IPS-18a (cell line): ENCODE measurements around the gene CLEC3B.
"Not testable (repeated sequence)": the region's sequence is repeated elsewhere in the genome, so short reads cannot be mapped to it uniquely, and the experiment has no call there.

ENCODE experiments used
- H3K27ac ChIP-seq: one replicate; pipeline ENCODE4 v1.5.1; 2013; ENCODE audit warnings: low read length
- H3K27me3 ChIP-seq: one replicate; pipeline ENCODE4 v1.6.1; 2013; ENCODE audit warnings: mild to moderate bottlenecking, low read length; ENCODE audit not compliant: control insufficient read depth, insufficient read depth
- H3K36me3 ChIP-seq: one replicate; pipeline ENCODE4 v1.6.1; 2013; ENCODE audit warnings: low read depth, low read length; ENCODE audit not compliant: control insufficient read depth
- H3K4me1 ChIP-seq: one replicate; pipeline ENCODE4 v1.6.1; 2013; ENCODE audit warnings: low read depth, low read length; ENCODE audit not compliant: control insufficient read depth
- H3K4me3 ChIP-seq: one replicate; pipeline ENCODE4 v1.5.1; 2013; ENCODE audit warnings: low read length
- H3K9ac ChIP-seq: one replicate; pipeline ENCODE4 v1.6.1; 2013; ENCODE audit warnings: mild to moderate bottlenecking, low read length, moderate library complexity
- H3K9me3 ChIP-seq: one replicate; pipeline ENCODE4 v1.6.1; 2013; ENCODE audit warnings: low read depth, low read length; ENCODE audit not compliant: control insufficient read depth

The CLEC3B gene

DNA sequence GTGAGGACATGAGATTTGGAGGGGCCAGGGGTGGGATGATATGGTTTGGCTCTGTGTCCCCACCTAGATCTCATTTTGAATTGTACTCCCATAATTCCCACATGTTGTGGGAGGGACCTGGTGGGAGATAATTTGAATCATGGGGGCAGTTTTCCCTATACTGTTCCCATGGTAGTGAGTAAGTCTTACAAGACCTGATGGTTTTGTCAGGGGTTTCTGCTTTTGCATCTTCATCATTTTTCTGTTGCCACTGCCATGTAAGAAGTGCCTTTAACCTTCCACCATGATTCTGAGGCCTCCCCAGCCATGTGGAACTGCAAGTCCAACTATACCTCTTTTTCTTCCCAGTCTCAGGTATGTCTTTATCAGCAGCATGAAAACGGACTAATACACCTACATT lies 52.2 kb downstream of the CLEC3B start:
- H3K4me3 ChIP-seq, H3K27ac ChIP-seq, H3K9ac ChIP-seq, H3K9me3 ChIP-seq, H3K27me3 ChIP-seq, H3K36me3 ChIP-seq, H3K4me1 ChIP-seq: not testable (repeated sequence)

DNA sequence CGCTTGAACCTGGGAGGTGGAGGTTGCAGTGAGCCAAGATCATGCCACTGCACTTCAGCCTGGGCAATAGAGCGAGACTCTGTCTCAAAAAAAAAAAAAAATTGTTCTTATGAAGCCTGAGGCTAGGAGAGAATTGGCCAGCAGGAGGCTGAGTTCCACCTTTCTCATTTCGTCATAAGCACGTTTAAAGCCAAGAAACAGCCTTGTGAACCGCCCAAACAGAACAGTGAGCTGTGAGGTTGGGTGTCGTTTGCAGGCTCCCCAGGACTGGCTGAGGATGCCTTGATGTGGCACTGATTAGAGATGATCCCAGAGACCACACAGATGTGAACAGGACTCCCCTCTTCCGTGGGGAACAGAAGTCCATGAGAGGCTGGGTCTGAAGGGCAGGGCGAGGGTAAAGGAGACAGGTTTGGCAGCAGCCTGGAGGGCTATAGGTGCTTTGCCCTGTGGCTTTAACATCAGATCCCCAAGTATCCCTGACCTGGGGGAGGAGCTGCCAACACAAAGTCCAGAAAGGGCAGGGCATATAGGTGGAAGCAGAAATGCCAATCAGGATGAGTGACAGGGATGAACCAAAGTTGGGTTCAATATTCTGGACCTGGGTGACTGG lies 52.9 kb downstream of the CLEC3B start:
- Histone ChIP-seq H3K36me3 (no peaks in the 10 kb centered on the region), H3K4me1 (no peaks in the 10 kb centered on the region), H3K27ac (no peak overlapping the region), H3K27me3 (no peaks in the 10 kb centered on the region), H3K9ac (no peak overlapping the region), H3K9me3 (no peaks in the 10 kb centered on the region), H3K4me3 (no peak overlapping the region)

DNA sequence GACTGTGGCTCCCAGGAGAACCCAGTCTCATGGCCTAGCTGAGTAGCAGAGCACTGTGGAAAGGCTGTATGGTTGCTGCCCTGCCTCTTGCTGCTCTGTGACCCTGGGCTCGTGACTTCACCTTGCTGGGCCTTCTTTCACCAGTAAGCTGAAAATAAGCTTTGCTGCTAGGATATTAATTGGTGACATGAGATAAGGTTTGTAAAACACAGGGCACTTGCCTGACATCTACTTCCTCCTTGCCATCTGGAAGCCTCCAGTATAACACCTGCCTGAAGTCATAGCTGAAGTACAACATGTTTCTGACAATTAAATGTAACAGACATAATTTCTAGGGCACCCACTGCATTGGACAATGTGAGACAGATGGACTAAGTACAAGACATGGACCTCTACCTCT lies 53.6 kb downstream of the CLEC3B start:
- Histone ChIP-seq H3K9me3 (no peaks in the 10 kb centered on the region), H3K27me3 (no peaks in the 10 kb centered on the region), H3K4me3 (no peak overlapping the region), H3K27ac (no peak overlapping the region), H3K4me1 (no peaks in the 10 kb centered on the region), H3K36me3 (no peaks in the 10 kb centered on the region), H3K9ac (no peak overlapping the region)

DNA sequence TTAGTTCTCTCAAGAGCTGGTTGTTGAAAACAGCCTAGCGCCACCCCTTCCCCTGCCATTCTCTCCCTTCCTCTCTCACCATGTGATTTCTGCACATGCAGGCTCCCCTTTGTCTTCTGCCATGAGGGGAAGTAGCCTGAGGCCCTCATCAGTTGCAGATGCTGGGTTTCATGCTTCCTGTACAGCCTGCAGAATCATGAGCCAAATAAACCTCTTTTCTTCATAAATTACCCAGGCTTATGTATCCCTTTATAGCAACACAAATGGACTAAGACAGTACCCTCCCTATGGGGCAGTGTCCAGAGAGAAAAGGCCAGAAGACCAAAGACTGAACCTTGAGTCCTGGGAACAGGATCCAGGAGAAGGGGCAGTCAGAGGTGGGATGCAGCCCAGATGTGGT lies 54.7 kb downstream of the CLEC3B start:
- no peaks in the 10 kb centered on the region for H3K4me1 ChIP-seq
- no peak overlapping the region for H3K9ac ChIP-seq
- no peak overlapping the region for H3K4me3 ChIP-seq
- H3K36me3 ChIP-seq = peaks cover 5% of the 10 kb centered on the region
- no peak overlapping the region for H3K27ac ChIP-seq
- H3K27me3 ChIP-seq = no peaks in the 10 kb centered on the region
- H3K9me3 ChIP-seq = no peaks in the 10 kb centered on the region

DNA sequence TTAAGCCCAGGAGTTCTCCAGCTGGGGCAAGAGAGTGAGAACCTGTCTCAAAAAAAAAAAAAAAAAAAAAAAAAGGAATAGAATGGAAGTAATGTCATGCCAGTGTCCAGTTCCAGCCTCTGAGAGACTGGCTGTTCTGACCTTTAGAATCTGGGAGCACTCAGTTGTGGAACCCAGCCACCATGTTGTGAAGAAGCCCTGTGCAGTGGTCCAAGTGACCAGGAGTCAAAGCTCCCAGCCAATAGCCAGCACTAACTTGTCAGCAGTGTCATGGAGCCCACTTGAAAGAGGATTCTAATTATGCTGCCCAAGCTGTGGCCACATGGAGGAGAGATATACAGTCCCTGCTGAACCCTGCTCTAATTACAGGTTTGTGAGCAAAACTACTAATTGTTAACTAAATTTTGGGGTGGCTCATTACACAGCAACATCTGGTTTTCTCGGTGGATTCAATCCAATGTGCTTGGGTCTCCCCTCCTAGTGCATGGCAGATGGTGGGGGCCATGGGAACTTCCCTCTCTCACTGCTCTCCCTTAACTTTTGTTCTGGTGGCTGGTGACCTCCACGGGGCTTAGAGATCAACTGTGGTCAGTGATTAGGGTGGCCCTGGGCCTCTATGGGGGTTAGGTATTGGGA lies 55.5 kb downstream of the CLEC3B start:
- Histone ChIP-seq H3K4me1 (no peaks in the 10 kb centered on the region), H3K27me3 (no peaks in the 10 kb centered on the region), H3K4me3 (no peak overlapping the region), H3K9ac (no peak overlapping the region), H3K9me3 (no peaks in the 10 kb centered on the region), H3K36me3 (peaks cover 5% of the 10 kb centered on the region), H3K27ac (no peak overlapping the region)

DNA sequence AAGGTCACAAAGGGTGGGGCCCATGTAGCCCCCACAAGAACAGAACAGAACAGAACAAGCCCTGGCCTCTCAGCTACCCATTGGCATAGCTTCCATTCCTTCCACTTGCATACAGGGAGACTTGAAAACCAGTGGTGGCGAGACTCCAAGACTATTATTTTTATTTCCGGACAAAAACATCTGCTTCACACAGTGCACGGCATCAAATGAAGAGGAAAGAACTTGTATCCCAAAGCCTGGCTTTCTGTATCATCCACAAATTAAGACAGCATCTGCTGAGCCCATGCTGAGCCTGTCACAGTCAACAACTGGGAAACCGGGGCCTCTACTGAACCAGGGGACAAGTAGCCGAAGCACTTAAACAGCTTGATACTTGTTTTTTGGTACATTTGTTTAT lies 56.0 kb downstream of the CLEC3B start:
- H3K4me1 ChIP-seq = no peaks in the 10 kb centered on the region
- H3K27ac ChIP-seq = no peak overlapping the region
- H3K36me3 ChIP-seq = peaks cover 5% of the 10 kb centered on the region
- H3K9me3 ChIP-seq = no peaks in the 10 kb centered on the region
- no peak overlapping the region for H3K9ac ChIP-seq
- H3K27me3 ChIP-seq = no peaks in the 10 kb centered on the region
- H3K4me3 ChIP-seq = no peak overlapping the region

DNA sequence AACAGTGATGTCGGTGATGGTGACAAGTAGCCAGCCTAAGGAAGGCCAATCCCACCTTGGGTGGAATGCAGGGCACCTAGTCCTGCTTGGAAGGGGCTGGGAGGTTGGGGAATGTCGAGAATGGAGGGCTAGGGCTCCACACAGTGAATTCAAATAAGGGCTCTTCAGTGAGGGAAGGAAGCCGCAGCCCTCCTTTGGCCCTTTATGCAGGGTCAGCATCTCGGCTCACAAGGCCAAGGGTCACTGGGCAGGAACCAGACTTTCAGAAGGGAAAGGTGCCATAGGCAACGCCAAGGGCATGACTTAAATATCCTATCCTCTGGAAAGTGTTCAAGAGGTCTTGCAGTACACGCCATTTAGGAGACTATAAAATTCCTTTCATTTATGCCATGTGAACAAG lies 56.9 kb downstream of the CLEC3B start:
- no peak overlapping the region for H3K9ac ChIP-seq
- no peaks in the 10 kb centered on the region for H3K27me3 ChIP-seq
- H3K4me1 ChIP-seq = no peaks in the 10 kb centered on the region
- H3K4me3 ChIP-seq = no peak overlapping the region
- peaks cover 5% of the 10 kb centered on the region for H3K36me3 ChIP-seq
- no peaks in the 10 kb centered on the region for H3K9me3 ChIP-seq
- H3K27ac ChIP-seq = no peak overlapping the region

DNA sequence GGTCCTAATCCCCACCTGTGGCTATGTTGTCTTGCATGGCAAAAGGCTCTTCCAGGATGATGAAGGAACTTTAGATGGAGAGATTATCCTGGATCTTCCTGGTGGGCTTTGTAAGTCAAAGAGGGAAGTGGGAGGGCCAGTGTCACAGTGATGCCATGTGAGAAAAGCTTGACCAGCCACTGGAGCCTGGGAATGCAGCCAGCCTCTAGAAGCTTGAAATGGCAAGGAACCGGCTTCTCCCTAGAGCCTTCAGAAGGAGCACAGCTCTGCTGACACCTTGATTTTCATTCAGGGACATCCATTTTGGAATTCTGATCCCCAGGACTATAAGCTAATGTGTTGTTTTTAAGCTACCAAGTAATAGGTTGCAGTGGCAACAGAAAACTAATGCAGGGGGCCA lies 58.3 kb downstream of the CLEC3B start:
- no peaks in the 10 kb centered on the region for H3K9me3 ChIP-seq

DNA sequence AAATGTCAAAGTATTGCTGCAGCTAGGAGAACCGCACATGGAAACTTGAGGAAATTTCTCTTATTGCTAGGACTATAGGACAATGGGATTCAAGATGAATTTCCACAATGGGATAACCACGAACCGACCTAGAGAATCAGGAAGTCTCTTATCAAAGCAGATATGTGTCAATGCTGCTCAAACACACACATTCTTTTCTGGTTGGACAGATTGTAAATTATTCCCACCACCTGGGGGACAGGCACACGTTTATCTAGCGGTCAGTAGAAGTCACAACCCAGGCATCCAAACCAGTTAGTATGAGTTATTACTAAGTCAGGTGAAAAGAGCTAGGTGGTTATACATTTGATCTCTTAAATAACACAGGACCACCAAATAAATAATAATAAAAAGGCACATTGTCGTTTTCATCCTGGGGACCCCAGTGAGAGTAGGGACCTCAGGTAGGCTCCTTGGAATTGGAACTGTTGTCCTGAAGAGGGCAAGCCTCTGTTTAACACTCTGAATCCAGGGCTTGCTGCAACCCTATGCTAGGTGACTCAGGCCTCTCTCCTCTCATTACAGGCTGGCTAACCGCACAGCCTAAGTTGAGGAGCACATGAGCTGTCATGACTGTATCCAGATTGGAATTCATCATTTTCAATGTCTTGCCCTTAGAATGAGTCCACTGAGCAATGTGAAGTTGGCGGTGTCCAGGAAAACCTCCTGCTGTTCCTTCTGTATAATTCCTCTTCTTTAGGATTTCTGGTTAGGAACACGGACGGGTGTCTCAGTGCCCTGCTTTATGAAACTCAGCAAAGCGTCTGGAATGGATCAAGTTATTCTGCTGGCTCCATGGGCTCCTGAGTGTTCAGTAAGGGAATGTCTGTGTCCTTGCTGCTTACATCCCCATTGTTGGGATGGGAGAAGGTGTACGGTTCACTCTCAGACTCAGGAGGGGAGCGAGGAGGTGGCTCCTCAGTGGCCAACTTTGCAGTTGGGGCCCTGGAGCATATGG lies 59.0 kb downstream of the CLEC3B start:
- H3K4me3 ChIP-seq = no peak overlapping the region
- H3K4me1 ChIP-seq = no peaks in the 10 kb centered on the region
- peaks cover 5% of the 10 kb centered on the region for H3K36me3 ChIP-seq
- H3K27me3 ChIP-seq = no peaks in the 10 kb centered on the region
- H3K9me3 ChIP-seq = no peaks in the 10 kb centered on the region
- no peak overlapping the region for H3K9ac ChIP-seq
- no peak overlapping the region for H3K27ac ChIP-seq

More for the DNA sequence above, 58.3 kb downstream of the CLEC3B start:
- no peak overlapping the region for H3K9ac ChIP-seq
- H3K27me3 ChIP-seq = no peaks in the 10 kb centered on the region
- no peak overlapping the region for H3K27ac ChIP-seq
- no peak overlapping the region for H3K4me3 ChIP-seq
- H3K36me3 ChIP-seq = peaks cover 5% of the 10 kb centered on the region
- H3K4me1 ChIP-seq = no peaks in the 10 kb centered on the region
